H9 (cell line): ENCODE data around the gene KIF16B. TPM values are rescaled to one million over a fixed set of nuclear protein-coding genes. Genes with fewer than 3 reads are reported as not detected.

Source experiments
- DNase-seq: peaks from one replicate; pipeline ENCODE4 v3.0.0-alpha.2; 2017
- H2AFZ ChIP-seq: one replicate; pipeline ENCODE4 v1.6.1; 2013; ENCODE audit warnings: mild to moderate bottlenecking, low read length, control low read depth, moderate library complexity
- H2AK5ac ChIP-seq: 2 replicates; pipeline ENCODE4 v1.6.1; 2013; ENCODE audit warnings: low read length, control low read depth, mixed read lengths; ENCODE audit not compliant: insufficient read length
- H2BK120ac ChIP-seq: one replicate; pipeline ENCODE4 v1.6.1; 2013; ENCODE audit warnings: low read depth, mild to moderate bottlenecking, low read length, control low read depth, inconsistent platforms; ENCODE audit not compliant: poor library complexity, severe bottlenecking
- H2BK12ac ChIP-seq: 2 replicates; pipeline ENCODE4 v1.6.1; 2013; ENCODE audit warnings: low read length, control low read depth, mixed read lengths, low read depth; ENCODE audit not compliant: insufficient read length
- H2BK15ac ChIP-seq: 2 replicates; pipeline ENCODE4 v1.6.1; 2013; ENCODE audit warnings: low read depth, low read length, control low read depth
- H2BK20ac ChIP-seq: one replicate; pipeline ENCODE4 v1.6.1; 2013; ENCODE audit warnings: low read depth, mild to moderate bottlenecking, low read length, control low read depth, inconsistent platforms; ENCODE audit not compliant: poor library complexity, severe bottlenecking
- H2BK5ac ChIP-seq: 2 replicates; pipeline ENCODE4 v1.6.1; 2013; ENCODE audit warnings: low read length, control low read depth, mixed read lengths; ENCODE audit not compliant: insufficient read length
- H3K14ac ChIP-seq: 2 replicates; pipeline ENCODE4 v1.6.1; 2013; ENCODE audit warnings: low read length, control low read depth; ENCODE audit not compliant: insufficient read depth
- H3K18ac ChIP-seq: 2 replicates; pipeline ENCODE4 v1.6.1; 2013; ENCODE audit warnings: low read depth, mild to moderate bottlenecking, mixed read lengths, low read length, control low read depth; ENCODE audit not compliant: insufficient read length
- H3K23ac ChIP-seq: 2 replicates; pipeline ENCODE4 v1.6.1; 2013; ENCODE audit warnings: low read length, control low read depth, mixed read lengths, low read depth; ENCODE audit not compliant: insufficient read length
- H3K23me2 ChIP-seq: 2 replicates; pipeline ENCODE4 v1.6.1; 2013; ENCODE audit warnings: low read depth, mild to moderate bottlenecking, mixed read lengths, low read length, control low read depth; ENCODE audit not compliant: insufficient read length, poor library complexity, severe bottlenecking
- H3K27ac ChIP-seq: 2 replicates; pipeline ENCODE4 v1.5.1; 2013; ENCODE audit warnings: low read length, control low read depth, mixed read lengths, low read depth; ENCODE audit not compliant: insufficient read length
- H3K27me3 ChIP-seq: 2 replicates; pipeline ENCODE4 v1.6.1; 2013; ENCODE audit warnings: low read length, control low read depth, inconsistent platforms; ENCODE audit not compliant: insufficient read depth
- H3K4ac ChIP-seq: 2 replicates; pipeline ENCODE4 v1.6.1; 2013; ENCODE audit warnings: low read depth, mild to moderate bottlenecking, control low read depth, inconsistent platforms, low read length, moderate library complexity
- H3K4me1 ChIP-seq: 2 replicates; pipeline ENCODE4 v1.6.1; 2013; ENCODE audit warnings: low read length, control low read depth, inconsistent platforms; ENCODE audit not compliant: insufficient read depth
- H3K4me2 ChIP-seq: 2 replicates; pipeline ENCODE4 v1.6.1; 2013; ENCODE audit warnings: low read length, control low read depth, mixed read lengths; ENCODE audit not compliant: insufficient read length, insufficient read depth
- H3K56ac ChIP-seq: 2 replicates; pipeline ENCODE4 v1.6.1; 2013; ENCODE audit warnings: low read depth, mild to moderate bottlenecking, mixed read lengths, low read length, control low read depth; ENCODE audit not compliant: insufficient read length
- H3K79me1 ChIP-seq: 2 replicates; pipeline ENCODE4 v1.6.1; 2013; ENCODE audit warnings: low read depth, mild to moderate bottlenecking, moderate library complexity, low read length, control low read depth, inconsistent platforms; ENCODE audit not compliant: insufficient read depth, poor library complexity, severe bottlenecking
- H3K79me2 ChIP-seq: 2 replicates; pipeline ENCODE4 v1.6.1; 2013; ENCODE audit warnings: low read length, control low read depth, inconsistent platforms; ENCODE audit not compliant: insufficient read depth
- H3K9ac ChIP-seq: 2 replicates; pipeline ENCODE4 v1.6.1; 2013; ENCODE audit warnings: low read length, control low read depth, mixed read lengths; ENCODE audit not compliant: insufficient read length; ENCODE audit errors: extremely low read depth
- H3K9me3 ChIP-seq: one replicate; pipeline ENCODE4 v1.6.1; 2013; ENCODE audit warnings: low read depth, low read length, inconsistent platforms; ENCODE audit not compliant: control insufficient read depth
- H3T11ph ChIP-seq: one replicate; pipeline ENCODE4 v1.6.1; 2013; ENCODE audit warnings: mild to moderate bottlenecking, low read length, control low read depth, inconsistent platforms
- H4K20me1 ChIP-seq: one replicate; pipeline ENCODE4 v1.6.1; 2013; ENCODE audit not compliant: control insufficient read depth, insufficient read length, insufficient read depth
- H4K5ac ChIP-seq: 2 replicates; pipeline ENCODE4 v1.6.1; 2013; ENCODE audit warnings: low read depth, mild to moderate bottlenecking, mixed read lengths, low read length, control low read depth; ENCODE audit not compliant: insufficient read length
- H4K8ac ChIP-seq: replicated peaks from 2 replicates; pipeline ENCODE4 v1.6.1; 2013; ENCODE audit warnings: low read length, control low read depth, mixed read lengths, low read depth; ENCODE audit not compliant: insufficient read length
- H4K91ac ChIP-seq: 2 replicates; pipeline ENCODE4 v1.6.1; 2013; ENCODE audit warnings: low read depth, mild to moderate bottlenecking, moderate library complexity, mixed read lengths, low read length, control low read depth; ENCODE audit not compliant: insufficient read length
- H3K27ac Mint-ChIP-seq, 3 experiments: 2 replicates in 2 of 3; 3 replicates in 1 of 3; pipeline ENCODE4 v1.8.0; 2020 to 2021; ENCODE audit warnings: mixed read lengths in 3 of 3, mild to moderate bottlenecking in 1 of 3, moderate library complexity in 1 of 3
- H3K27me3 Mint-ChIP-seq: 2 replicates; pipeline ENCODE4 v1.8.0; 2021; ENCODE audit warnings: low read depth, mild to moderate bottlenecking, moderate library complexity, mixed read lengths
- H3K36me3 Mint-ChIP-seq, 3 experiments: 2 replicates in 2 of 3; 3 replicates in 1 of 3; pipeline ENCODE4 v1.8.0; 2020 to 2021; ENCODE audit warnings: low read depth in 3 of 3, mixed read lengths in 3 of 3; ENCODE audit not compliant: insufficient read depth in 1 of 3
- H3K4me1 Mint-ChIP-seq, 2 experiments: 2 replicates each; pipeline ENCODE4 v1.8.0; 2020; ENCODE audit warnings: mixed read lengths in 2 of 2
- H3K4me3 Mint-ChIP-seq, 2 experiments: 2 replicates in 1 of 2; 3 replicates in 1 of 2; pipeline ENCODE4 v1.8.0; 2020 to 2021; ENCODE audit warnings: mild to moderate bottlenecking in 2 of 2, mixed read lengths in 2 of 2, moderate library complexity in 1 of 2
- H3K9me3 Mint-ChIP-seq, 2 experiments: 2 replicates in 1 of 2; 3 replicates in 1 of 2; pipeline ENCODE4 v1.8.0; 2020; ENCODE audit warnings: mild to moderate bottlenecking in 2 of 2, mixed read lengths in 2 of 2, moderate library complexity in 1 of 2
- CTCF ChIP-seq: fragments of 200-600 bp; sonication (generic); conservative IDR thresholded peaks from 3 replicates; pipeline ENCODE4 v1.8.0; 2021; ENCODE audit warnings: antibody characterized with exemption, mild to moderate bottlenecking
- WGBS: extraction: QIAGEN DNeasy Blood & Tissue Kit; methylation state at CpG from one replicate; pipeline ENCODE4 v1.1.7; 2013; ENCODE audit warnings: missing lambda C conversion rate, low lambda C conversion rate, mixed read lengths; ENCODE audit not compliant: insufficient read length; ENCODE audit errors: extremely low coverage; 5-methylcytosine and 5-hydroxymethylcytosine counted together
- total RNA-seq: library from RNA; stranded (reverse); gene quantifications from 2 replicates; pipeline ENCODE4 v1.2.1, GENCODE V29; 2021

Gene KIF16B
- total RNA-seq, 1 experiment from 2014 or later = 7.4 TPM

GRCh38 chr20:16518784-16519084, 54.5 kb downstream of the KIF16B start:
- Histone ChIP-seq H3K9ac (no peak overlapping the region), H3K9me3 (no peaks in the 10 kb centered on the region), H2AK5ac (no peak overlapping the region), H3K18ac (no peak overlapping the region), H3K79me2 (no peaks in the 10 kb centered on the region), H3K27me3 (no peaks in the 10 kb centered on the region), H2BK120ac (no peak overlapping the region), H3K4me2 (no peak overlapping the region), H3K27ac (no peak overlapping the region), H3T11ph (no peak overlapping the region), H3K23me2 (no peaks in the 10 kb centered on the region), H3K56ac (no peak overlapping the region), H2BK20ac (no peak overlapping the region), H4K5ac (no peak overlapping the region), H3K79me1 (no peaks in the 10 kb centered on the region), H2BK5ac (no peak overlapping the region), H4K91ac (no peak overlapping the region), H4K8ac (no peak overlapping the region), H4K20me1 (no peaks in the 10 kb centered on the region), H3K14ac (no peak overlapping the region), H3K23ac (no peak overlapping the region), H3K4me1 (no peaks in the 10 kb centered on the region; the same call in 1 of the 2 replicates), H2BK15ac (no peak overlapping the region), H3K4ac (no peak overlapping the region), H2AFZ (no peak overlapping the region), H2BK12ac (no peak overlapping the region)
- Mint-ChIP-seq H3K4me1 (peaks cover 29 to 38% of the 10 kb centered on the region in 2 experiments), H3K9me3 (peaks cover 0 to 6% of the 10 kb centered on the region in 2 experiments; a peak in 3 of 5 replicates), H3K27ac (no peak overlapping the region), H3K36me3 (peaks cover 2 to 10% (median 3%) of the 10 kb centered on the region in 3 experiments; a peak in 4 of 7 replicates), H3K4me3 (no peak overlapping the region), H3K27me3 (no peaks in the 10 kb centered on the region)
- TF ChIP-seq CTCF = no peak
- WGBS = no CpG with 5 or more reads among the region's 4 CpGs
- no peak for DNase-seq
